ENCODE measurements around the gene PLCH1. TPM values are rescaled to one million over a fixed set of nuclear protein-coding genes. Genes with fewer than 3 reads are reported as not detected.

The PLCH1 gene
- total RNA-seq, 2 experiments from 2014 or later = 0.06 TPM; not detected in 1

GRCh38 chr3:155519078-155519477, 225.8 kb downstream of the PLCH1 start:
- no peak overlapping the region; the same call in 1 of the 2 replicates for H2AFZ ChIP-seq (ENCODE audit: low read length)
- H3K4me2 ChIP-seq (ENCODE audit: low read length) = peak overlapping the region; percentile 24; the same call in 1 of the 2 replicates
- H3K4me1 ChIP-seq (ENCODE audit: insufficient read depth, low read length, poor library complexity, severe bottlenecking) = peaks cover 17% of the 10 kb centered on the region
- intact Hi-C loops (cut with micrococcal nuclease; ENCODE audit: unreplicated experiment) = no loop called here
- no TSS peak for BruUV-seq (replicated peaks)
- ChIA-PET CTCF (ENCODE audit: unreplicated experiment) (interaction anchor here (1.0 kb wide), 1 partner anchor 8 kb away, joined by 3 read pairs; no protein-coding TSS in a partner anchor), POLR2A (interaction anchor here (0.5 to 1.5 kb wide), 6 partner anchors 9 to 1909 kb away, joined by 3 to 7 read pairs (median 4); no protein-coding TSS in a partner anchor)
- H3K4me3 ChIP-seq (ENCODE audit: low read depth, low read length, poor library complexity, severe bottlenecking) = no peak overlapping the region
- no peaks in the 10 kb centered on the region for H4K20me1 ChIP-seq (ENCODE audit: insufficient read depth, low read length)
- H3K27ac ChIP-seq (ENCODE audit: low read depth, low read length, poor library complexity, severe bottlenecking) = peak overlapping the region; percentile 25
- H3K36me3 ChIP-seq (ENCODE audit: insufficient read depth, low read length) = no peaks in the 10 kb centered on the region
- no peak for TF ChIP-seq EZH2phosphoT487 (IDR thresholded peaks at IDR 0.05; ENCODE audit: borderline replicate concordance, low read depth, low read length)
- TF ChIP-seq CTCF (conservative IDR thresholded peaks at IDR 0.05; ENCODE audit: low read length) = no peak
- H3K9me2 ChIP-seq (ENCODE audit: insufficient read depth, low read length) = no peaks in the 10 kb centered on the region
- no peaks in the 10 kb centered on the region for H3K9me3 ChIP-seq (ENCODE audit: low read length)
- peak; percentile 84 for DNase-seq (ENCODE audit: low spot score)
- H3K79me2 ChIP-seq (ENCODE audit: insufficient read depth, low read depth, low read length) = no peaks in the 10 kb centered on the region

- no peaks in the 10 kb centered on the region for H3K36me3 ChIP-seq (ENCODE audit: insufficient read depth, low read length)
- H3K4me3 ChIP-seq (ENCODE audit: low read depth, low read length, poor library complexity, severe bottlenecking) = no peak overlapping the region
- H4K20me1 ChIP-seq (ENCODE audit: insufficient read depth, low read length) = no peaks in the 10 kb centered on the region
- no TSS peak for BruUV-seq (replicated peaks)
- no peaks in the 10 kb centered on the region for H3K79me2 ChIP-seq (ENCODE audit: insufficient read depth, low read depth, low read length)
- intact Hi-C loops (cut with micrococcal nuclease; ENCODE audit: unreplicated experiment) = no loop called here
- H3K9me3 ChIP-seq (ENCODE audit: low read length) = no peaks in the 10 kb centered on the region
- H3K4me2 ChIP-seq (ENCODE audit: low read length) = no peak overlapping the region
- no peak overlapping the region for H2AFZ ChIP-seq (ENCODE audit: low read length)
- no peak overlapping the region for H3K27ac ChIP-seq (ENCODE audit: low read depth, low read length, poor library complexity, severe bottlenecking)
- H3K4me1 ChIP-seq (ENCODE audit: insufficient read depth, low read length, poor library complexity, severe bottlenecking) = peaks cover 17% of the 10 kb centered on the region
- no peak for TF ChIP-seq EZH2phosphoT487 (IDR thresholded peaks at IDR 0.05; ENCODE audit: borderline replicate concordance, low read depth, low read length)
- no peak for TF ChIP-seq CTCF (conservative IDR thresholded peaks at IDR 0.05; ENCODE audit: low read length)
- H3K9me2 ChIP-seq (ENCODE audit: insufficient read depth, low read length) = no peaks in the 10 kb centered on the region
- ChIA-PET CTCF (ENCODE audit: unreplicated experiment) (no interaction called here), POLR2A (no interaction called here)
- DNase-seq (ENCODE audit: low spot score) = no peak
These were observed 227.0 kb downstream of the PLCH1 start for GRCh38 chr3:155517903-155518302.

- BruUV-seq (replicated peaks) = no TSS peak
- Histone ChIP-seq H3K4me1 (ENCODE audit: insufficient read depth, low read length, poor library complexity, severe bottlenecking) (peaks cover 17% of the 10 kb centered on the region), H3K4me2 (ENCODE audit: low read length) (no peak overlapping the region), H3K27ac (ENCODE audit: low read depth, low read length, poor library complexity, severe bottlenecking) (no peak overlapping the region), H3K36me3 (ENCODE audit: insufficient read depth, low read length) (no peaks in the 10 kb centered on the region), H3K79me2 (ENCODE audit: insufficient read depth, low read depth, low read length) (no peaks in the 10 kb centered on the region), H3K4me3 (ENCODE audit: low read depth, low read length, poor library complexity, severe bottlenecking) (no peak overlapping the region), H3K9me3 (ENCODE audit: low read length) (no peaks in the 10 kb centered on the region), H4K20me1 (ENCODE audit: insufficient read depth, low read length) (no peaks in the 10 kb centered on the region), H2AFZ (ENCODE audit: low read length) (no peak overlapping the region), H3K9me2 (ENCODE audit: insufficient read depth, low read length) (no peaks in the 10 kb centered on the region)
- intact Hi-C loops (cut with micrococcal nuclease; ENCODE audit: unreplicated experiment) = no loop called here
- POLR2A ChIA-PET = no interaction called here
- CTCF ChIA-PET (ENCODE audit: unreplicated experiment) = no interaction called here
- no peak for TF ChIP-seq CTCF (conservative IDR thresholded peaks at IDR 0.05; ENCODE audit: low read length)
- no peak for TF ChIP-seq EZH2phosphoT487 (IDR thresholded peaks at IDR 0.05; ENCODE audit: borderline replicate concordance, low read depth, low read length)
- DNase-seq (ENCODE audit: low spot score) = peak; percentile 11
These were observed 228.4 kb downstream of the PLCH1 start for GRCh38 chr3:155516439-155516838.

All from OCI-LY7 (cell line).